UCSD-AML1 (cell line): ENCODE measurements around the gene KCNMA1.
"Not testable (repeated sequence)": the region's sequence is repeated elsewhere in the genome, so short reads cannot be mapped to it uniquely, and the experiment has no call there.

Experiments used
- DNase-seq: peaks from one replicate; lab custom pipeline; 2025; ENCODE audit not compliant: unreplicated experiment; lab: John Stamatoyannopoulos, UW

Gene KCNMA1

DNA sequence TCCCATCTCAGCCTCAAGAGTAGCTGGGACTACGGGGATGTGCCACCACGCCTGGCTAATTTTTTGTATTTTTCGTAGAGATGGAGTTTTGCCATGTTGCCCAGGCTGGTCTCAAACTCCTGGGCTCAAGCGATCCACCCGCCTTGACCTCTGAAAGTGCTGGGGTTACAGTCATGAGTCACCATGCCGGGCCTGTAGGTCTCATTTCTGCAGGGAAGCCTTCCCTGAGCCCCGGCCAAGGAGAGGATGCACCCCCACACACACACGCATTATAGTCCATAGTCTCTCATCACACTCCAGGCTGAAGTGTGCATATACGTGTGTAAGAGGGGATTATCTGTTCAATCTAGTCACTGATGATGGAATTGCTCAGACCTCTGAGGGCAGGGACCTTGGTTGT lies 29.3 kb downstream of the KCNMA1 start:
- no peak for DNase-seq

DNA sequence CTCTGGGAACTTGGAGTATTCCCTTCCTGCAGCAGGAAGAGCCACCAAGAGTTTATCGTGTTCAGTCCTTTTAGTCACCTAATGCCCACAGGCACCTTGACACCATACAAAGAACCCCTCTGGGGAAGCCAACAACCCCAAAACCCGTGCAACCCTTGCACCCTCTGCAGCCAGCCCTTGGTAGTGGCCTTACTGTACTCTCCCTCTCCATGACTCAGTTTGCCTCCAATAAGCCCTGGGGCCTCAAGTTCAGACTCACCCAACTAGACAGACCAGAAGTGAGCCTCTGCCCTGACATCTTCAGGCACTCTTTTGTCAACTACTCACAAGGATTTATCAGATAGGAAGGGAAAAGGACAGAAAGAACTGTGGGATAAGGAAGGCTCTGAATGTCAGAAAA lies 30.9 kb downstream of the KCNMA1 start:
- no peak for DNase-seq

DNA sequence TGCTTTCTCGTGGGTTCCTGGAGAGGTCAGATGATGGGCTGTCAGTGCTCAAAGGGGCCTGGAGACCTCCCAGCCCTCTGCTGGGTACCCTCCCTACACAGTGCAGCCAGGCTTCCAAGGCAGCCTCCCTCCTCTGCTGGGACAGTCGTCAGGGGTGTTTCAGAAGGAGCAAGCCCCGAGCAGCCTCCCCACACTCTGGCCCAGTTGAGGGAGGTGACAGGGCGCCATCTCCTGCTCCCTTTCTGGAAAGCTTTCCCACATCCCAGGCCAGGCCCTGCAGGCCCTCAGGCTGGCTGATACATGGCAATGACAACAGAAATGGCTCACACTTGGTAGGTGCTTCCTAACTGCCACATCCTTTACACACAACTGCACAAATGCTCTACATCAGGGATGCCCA lies 32.1 kb downstream of the KCNMA1 start:
- DNase-seq: no peak

DNA sequence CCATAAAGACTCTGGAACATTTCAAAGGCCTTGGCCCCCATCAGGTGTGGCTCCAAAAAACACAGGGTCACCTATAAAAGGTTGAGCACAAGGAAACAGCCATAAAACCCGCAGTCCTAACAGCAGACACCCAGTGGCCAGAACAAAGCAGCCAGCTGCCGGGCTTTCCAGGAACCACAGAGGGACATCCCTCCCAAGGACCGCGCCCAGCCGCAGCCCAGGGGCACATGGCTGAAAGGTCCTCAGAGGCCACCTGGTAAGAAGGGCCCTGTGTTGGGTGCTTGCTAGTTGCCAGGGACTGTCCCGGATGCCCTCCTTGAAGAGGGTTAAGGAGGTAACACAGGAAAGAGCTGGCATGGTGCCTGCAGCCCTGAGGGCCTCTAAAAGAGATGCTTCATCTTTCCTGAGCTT lies 32.7 kb downstream of the KCNMA1 start:
- no peak for DNase-seq

DNA sequence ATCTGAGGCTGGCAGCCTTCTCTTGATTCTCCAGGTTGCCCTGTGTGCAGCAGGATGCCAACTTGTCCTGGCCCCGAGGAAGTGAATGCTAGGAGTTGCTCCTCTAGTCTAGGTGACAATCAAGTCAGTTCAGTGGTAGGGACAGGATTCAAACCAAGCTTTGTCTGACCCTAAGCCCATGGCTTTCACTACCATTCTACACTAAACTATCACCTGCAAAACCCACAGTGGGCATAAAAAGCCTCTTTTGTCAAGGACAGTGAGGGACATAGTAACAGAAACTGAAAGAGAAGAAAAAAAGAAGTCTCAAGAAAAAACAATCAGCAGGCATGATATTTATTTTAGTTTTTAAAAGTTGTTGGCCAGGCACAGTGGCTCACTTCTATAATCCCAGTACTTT lies 33.5 kb downstream of the KCNMA1 start:
- no peak for DNase-seq

DNA sequence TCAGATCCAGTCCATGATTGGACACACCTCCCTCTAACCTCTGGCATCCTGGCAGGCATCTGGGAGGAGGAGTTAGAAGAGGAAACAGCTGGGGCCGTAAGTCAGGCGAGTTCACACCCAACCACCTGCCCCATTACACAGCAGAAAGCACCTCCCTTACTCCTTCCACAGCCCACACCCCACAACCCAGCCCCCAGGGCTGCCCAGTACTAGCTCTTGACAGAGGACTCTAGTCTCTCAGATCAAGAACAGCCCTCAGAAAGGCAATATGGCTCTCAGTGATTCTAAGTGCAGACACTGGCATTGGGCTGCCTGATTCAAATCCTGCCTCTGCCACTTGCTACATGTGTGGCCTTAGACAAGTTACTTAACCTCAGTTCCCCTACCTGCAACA lies 34.1 kb downstream of the KCNMA1 start:
- DNase-seq: peak; percentile 50

DNA sequence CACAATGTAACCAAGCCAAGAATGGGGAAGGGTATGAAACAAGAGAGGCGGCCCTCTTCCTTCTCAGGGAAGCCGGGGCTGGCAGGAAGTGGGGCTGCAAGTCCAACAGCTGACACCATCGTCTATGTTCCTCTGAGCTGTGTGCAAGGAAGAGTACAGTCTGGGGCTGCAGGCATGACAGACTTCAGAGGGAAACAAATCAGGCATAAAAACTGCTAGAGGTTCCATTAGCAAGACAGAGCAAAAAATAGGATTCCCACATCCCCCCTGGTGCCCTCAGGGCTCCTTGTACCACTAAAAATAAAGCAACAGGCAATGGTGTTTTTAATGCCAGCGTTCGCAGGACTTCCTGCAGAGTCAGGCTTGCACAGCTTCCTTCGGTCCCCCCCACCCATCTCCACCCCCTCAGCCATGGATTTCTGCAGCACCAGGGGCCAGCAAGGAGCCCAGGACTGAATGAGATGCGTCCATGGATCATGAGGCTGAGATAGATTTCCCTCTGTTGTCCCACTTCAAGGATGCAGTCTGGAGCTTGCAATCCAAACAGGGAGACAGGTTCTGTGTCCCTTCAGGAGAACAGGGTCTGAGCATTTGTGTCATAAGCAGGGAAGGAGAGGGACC lies 34.6 kb downstream of the KCNMA1 start:
- DNase-seq: peak; percentile 50

DNA sequence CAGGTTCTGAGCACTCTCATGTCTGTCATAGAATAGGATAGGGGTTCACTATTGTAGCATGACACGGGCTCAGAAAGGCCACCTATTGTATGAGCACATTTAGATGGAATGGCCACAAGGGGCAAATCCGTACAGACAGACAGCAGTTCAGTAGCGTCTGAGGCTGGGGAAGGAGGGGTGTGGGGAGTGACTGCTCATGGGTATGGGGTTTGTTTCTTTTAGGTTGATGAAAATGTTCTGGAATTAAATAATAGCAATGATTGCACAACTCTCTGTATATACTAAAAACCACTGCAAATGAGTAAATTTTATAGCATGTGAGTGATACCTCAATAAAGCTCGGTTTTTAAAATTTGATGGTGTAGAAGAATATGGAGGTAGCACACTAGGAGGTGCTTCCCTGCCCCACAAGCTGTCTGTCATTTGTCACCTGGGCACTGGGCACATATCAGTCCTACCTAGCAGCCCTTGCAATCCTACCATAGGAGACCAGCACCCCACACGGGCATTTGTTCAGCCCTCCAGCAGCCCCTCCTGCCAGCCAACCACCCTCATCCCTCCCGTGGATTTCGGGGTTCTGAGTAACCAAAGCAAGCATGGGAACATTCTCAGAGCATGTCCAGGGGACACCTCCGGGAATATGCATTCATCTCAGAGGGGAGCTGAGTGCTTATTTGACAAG lies 35.2 kb downstream of the KCNMA1 start:
- DNase-seq: no peak

DNA sequence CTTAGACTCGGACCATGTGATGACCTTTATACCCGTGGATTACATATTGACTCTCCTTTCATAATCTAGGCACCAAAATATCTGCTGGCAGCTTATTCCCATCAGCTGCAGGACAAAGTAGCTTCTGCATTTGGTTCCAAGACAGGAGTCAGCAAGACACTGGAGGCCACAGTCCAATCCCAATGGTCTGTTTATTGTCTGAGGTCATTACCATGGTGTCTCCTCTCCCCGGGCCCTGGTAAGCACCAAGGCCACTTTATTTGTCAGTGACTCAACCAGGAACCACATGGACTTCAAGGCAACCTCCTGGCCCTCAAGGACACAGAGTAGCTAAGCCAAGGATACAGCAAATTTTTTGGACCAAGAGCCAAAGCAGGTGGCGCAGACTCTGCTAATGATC lies 36.1 kb downstream of the KCNMA1 start:
- no peak for DNase-seq

DNA sequence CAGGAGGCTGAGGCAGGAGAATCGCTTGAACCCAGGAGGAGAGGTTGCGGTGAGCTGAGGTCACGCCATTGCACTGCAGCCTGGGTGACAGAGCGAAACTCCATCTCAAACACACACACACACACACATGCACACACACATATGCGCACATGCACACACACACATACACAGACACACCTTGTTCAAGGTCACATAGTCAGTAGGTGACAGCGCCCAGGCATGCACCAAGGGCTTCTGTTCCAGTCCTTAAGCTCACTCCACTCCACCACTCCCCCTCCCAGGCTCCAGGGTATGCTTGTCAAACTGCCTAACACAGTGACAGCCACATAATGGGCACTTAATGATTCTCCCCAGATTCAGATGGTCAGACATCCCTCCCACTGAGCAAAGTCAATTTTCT lies 37.0 kb downstream of the KCNMA1 start:
- no peak for DNase-seq

DNA sequence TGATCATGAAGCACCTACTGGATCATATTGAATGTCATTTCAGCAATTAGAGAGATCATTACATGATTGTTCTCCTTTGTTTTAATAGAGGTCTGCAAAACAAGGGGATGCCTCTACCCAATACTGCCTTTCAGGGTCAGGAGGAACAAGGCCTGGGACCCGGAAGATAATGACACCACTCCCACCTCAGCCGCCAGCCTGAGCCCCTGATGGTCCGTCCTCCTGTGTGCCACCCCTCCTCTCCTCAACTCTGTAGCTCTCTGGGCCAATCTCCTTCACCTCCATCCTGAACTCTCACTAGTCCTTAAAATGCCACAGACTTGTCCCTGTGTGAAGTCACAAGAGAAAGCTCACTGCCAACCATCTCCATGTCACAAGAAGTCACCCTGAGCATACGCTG lies 38.0 kb downstream of the KCNMA1 start:
- no peak for DNase-seq

DNA sequence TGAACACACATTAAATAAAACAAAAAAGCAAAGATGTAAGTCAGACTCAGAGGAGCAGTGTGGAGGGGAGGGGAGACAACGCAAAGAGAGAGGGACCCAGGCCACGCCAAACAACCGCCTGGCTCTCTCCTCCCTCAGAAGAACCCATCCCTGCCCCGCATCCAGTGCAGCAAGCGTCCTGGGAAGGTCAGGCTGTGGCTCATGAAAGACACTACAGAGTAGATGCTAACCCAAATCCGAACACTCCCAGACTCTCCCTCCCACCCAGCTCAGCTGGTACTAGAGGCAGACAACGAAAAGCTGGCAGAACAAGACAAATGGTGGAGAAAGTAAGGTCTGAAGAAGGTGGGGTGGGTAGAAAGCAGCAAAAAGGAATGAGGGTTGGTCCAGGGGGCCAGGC lies 39.0 kb downstream of the KCNMA1 start:
- no peak for DNase-seq

DNA sequence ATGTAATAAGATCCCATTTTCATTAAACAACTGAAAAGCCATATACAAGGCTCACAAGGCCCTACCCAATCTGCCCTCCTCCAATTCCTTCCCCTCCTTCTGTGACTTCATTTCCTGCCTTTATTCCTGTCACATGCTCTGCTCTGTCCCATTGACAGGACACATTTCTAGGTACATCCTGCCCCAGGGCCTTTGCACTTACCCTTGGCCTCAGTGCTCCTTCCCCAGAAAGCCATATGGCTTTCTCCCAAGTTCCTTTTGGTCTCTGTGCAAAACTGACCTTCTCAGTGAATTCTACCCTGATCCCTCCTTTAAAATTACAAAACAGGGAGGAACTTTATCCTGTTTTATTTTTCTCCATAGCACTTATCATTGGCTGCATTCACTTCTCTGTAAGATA lies 40.0 kb downstream of the KCNMA1 start:
- DNase-seq: no peak

DNA sequence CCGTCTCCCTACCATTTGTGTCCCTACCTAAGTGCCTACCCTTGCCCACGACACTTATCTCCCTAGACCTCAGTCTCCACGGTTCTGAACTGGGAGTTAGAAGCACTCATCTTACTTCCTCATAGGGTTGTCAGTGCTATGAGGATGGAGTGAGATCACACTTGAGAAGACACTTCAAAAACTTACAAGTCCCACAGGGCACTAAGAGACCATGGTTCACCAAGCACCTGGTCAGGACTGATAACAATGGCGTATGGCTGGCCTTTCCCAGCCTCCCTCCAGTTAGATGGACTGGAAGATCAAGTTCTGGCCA lies 43.2 kb downstream of the KCNMA1 start:
- DNase-seq: no peak

DNA sequence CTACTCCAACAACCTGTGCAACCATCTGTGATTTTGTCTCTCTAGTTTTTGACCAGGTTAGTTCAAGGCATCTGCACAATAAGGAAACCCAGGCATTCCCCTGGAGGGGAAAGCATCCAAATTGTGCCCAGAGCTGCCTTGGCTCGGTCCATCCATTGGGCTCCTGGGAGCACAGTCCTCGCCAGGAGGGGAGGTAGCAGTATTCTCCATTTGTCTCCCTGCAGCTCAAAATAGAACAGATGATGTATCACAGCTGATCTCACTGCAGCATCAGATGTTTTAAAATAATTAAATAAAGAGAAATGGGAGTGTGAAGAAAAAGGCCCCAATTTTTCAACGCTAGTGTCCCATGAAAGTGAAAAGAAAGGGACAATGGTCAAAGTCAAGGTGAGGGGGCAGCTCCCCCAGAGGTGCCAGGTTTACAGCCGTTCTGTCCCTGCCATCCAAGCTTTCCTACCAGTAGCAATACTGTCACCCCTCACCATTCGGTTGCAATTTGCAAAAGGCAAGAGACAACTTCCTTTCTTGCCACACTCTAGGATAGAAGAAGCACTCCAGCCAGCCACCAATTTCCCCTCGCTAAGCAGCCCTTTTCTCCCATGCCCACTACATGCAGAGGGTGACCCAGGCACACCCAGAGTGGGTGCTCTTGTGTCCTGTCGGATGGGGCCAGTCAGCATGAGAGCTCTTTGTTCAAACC lies 43.7 kb downstream of the KCNMA1 start:
- DNase-seq: no peak

DNA sequence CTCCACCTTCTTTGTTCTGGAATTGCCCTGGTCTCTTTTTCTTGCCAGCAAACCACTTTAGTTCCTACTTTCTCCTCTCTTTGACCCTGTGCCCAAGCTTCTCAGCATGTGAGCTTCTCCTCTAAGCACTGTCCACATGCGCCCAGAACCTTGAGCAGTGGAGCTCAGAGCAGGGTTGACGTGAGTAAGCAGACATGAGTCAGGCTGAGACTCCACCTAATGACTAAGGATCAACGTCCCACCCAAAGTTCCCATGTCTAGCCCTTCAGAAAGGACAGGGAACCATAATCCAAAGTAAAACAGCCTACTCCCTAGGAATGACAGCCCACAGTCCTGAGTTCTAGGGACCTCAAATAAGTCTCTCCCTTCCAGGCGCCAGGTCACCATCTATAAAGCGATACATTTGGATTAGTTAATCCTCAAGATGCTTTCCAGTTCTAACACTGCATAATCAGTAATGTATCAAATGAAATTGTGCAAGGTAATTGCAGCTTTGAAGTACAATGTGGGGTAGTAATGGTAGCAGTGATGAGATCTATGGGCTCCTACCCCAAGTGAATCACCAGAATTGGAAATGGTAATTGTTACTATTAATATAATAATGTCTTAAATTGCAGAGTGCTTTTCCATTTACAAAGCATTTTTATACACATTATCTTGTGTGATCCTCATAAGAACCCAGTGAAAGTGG lies 44.5 kb downstream of the KCNMA1 start:
- DNase-seq: no peak

DNA sequence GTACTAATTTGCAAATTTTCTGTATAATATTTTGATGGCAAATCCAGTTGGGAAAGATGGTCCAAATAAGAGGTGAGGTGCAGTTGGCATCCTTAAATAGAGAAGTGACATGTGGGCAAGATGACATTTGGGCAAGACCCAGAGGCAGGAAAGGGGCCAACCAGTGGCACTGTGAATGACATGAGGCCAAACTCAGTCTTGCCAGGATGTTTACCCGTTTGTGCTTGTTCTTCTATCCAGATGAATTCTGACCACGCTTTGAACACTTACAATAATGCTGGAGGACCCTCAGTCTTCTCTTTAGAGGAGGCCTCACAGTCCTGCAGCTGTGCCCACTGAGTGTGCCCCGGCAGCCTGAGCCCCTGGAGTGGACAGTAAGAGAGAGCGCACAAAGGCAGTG lies 45.1 kb downstream of the KCNMA1 start:
- no peak for DNase-seq

DNA sequence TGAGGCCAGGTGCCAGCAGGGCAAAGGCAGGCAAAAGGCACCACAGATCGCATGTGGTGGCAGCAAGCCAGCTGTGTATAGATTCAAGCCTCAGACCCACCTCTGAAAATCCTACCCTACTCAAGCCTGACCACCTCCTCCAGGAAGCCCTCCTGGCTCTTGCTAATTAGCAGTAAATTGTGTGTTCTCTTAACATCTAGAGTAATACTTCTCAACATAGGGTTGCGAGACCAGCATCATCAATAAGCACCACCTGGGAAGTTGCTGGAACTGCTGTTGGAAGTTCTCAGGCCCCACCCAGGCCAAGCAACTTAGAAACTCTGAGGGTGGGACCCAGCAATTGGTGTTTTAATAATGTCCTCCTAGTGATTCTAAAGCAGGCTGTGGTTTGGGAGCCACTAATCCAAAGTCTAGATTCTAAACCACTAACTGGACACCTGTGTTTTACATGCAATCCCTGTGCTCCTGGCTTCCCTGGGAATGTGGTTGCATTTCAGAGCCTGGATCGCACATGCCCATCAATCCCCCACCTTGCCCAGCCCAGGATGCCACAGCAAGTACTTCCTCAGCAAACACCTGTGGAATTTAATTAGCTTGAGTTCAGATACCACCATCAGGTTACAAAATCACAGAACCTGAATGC lies 46.2 kb downstream of the KCNMA1 start:
- DNase-seq: no peak

DNA sequence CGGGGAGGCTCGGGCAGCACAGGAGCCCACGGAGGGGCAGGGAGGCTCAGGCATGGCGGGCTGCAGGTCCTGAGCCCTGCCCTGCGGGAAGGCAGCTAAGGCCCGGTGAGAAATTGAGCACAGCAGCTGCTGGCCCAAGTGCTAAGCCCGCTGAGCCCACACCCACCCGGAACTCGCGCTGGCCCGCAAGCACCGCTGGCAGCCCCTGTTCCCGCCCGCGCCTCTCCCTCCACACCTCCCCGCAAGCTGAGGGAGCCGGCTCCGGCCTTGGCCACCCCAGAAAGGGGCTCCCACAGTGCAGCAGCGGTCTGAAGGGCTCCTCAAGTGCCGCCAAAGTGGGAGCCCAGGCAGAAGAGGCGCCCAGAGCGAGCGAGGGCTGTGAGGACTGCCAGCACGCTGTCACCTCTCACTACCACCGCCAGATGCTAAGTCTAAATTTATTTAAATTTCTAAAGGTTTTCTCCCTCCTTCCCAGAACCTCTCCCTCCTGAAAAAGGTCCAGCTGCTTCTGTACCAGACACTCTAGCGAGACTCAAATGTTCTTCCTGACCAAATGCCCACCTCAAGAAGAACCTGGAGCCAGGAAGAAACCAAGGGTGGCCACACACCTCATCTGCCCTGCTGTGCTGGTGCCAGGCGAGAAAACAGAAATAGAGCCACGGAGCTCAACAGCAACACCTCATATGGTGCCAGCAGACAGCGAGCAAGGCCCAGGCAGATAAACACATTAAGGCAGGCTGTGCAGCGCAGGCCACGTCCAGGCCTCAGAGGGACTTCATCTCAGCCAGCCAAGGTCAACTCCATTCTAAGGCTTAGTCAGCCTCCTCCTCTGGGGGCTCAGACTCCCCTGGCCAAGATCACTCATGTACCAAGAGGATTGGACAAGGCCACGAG lies 47.0 kb downstream of the KCNMA1 start:
- DNase-seq: no peak

DNA sequence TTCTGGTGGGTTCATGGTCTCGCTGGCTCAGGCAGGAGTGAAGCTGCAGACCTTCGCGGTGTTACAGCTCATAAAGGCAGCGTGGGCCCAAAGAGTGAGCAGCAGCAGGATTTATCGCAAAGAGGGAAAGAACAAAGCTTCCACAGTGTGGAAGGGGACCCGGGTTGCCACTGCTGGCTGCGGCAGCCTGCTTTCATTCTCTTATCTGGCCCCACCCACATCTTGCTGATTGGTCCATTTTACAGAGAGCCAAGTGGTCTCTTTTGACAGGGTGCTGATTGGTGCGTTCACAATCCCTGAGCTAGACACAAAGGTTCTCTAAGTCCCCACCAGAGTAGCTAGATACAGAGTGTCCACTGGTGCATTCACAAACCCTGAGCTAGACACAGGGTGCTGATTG lies 47.9 kb downstream of the KCNMA1 start:
- not testable (repeated sequence) for DNase-seq

DNA sequence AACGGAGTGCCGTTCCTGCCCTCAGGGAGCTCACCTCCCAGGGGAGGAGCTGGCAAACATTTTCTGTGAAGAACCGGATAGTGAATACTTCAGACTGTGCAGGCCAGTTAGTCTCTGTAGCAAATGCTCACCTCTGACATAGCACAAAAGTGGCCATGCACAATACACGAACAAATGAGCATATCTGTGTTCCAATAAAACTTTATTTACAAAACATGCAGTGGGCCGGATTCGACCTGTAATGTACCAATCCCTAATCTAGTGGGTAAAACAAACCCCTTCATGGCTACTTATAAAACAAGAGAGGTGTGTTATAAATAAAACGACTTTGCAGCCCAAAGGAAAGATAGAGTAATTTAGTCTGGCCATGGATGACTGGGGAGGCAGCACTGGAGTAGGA lies 48.7 kb downstream of the KCNMA1 start:
- DNase-seq: no peak
